HG03460 (cell line): Measurements from ENCODE around the gene NLE1.
A peak's percentile ranks its signal among the peaks of the same experiment; 100 is the strongest.
"Not testable (repeated sequence)": the region's sequence is repeated elsewhere in the genome, so short reads cannot be mapped to it uniquely, and the experiment has no call there.

Experiments used
- ATAC-seq: cut with Tn5 transposase; IDR thresholded peaks from one replicate; pipeline ENCODE4 v1.9.1; 2021; ENCODE audit not compliant: unreplicated experiment

Gene NLE1

DNA sequence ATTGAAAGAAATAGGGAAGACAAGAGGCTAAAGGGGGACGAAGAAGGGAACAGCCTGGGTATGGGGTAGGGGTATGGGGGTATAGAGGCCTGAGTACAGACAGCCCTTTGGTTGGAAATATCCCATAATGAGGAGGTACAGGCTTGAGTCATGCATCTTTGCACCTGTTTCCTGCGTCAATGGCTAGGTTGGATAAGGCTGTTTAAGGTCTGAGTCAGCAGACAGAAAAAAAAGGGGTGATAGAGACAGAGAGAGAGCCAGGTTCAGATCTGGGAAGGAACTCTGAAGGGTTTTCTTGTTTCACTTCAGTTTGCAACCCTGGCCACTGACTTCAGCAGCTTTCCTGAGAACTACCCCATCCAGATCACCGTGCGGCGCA, 12.1 kb downstream of the NLE1 start:
- ATAC-seq, result no peak

DNA sequence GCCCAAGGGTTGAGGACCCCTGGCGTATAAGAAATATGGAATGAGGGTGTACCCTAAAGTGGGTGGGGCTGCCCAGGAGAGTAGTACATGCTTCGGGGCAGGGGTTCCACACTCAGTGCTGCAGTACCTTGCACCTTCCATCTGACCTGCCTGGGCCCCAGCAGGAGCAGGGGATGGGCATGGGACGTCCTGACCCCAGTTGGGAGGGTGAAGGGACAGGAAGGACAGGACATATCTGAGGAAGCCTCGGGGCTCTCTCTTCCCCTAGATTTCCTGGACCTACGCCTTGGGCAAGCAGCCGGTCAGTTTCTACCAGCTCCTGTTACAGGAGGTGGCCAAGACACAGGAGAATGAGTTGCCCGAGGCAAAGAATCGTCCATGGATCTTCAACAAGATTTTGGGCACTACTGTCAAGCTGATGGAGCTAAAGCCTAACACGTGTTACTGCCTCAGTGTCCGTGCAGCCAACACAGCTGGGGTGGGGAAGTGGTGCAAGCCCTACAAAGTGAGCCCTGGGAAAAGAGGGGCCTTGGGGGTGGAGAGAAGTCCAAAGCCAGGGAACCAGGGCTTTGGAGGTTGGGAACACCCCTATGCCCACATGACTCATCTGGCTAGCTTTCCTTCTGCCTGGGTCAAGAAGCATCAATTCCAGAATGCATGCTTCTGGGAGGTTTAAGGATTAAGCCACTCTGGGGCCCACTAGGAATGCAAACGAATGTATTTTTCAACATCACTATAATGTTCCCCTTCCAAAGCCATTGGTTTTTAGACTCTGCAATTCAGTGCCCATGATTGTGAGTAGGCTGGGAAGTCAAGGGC, 12.7 kb downstream of the NLE1 start:
- no peak for ATAC-seq

DNA sequence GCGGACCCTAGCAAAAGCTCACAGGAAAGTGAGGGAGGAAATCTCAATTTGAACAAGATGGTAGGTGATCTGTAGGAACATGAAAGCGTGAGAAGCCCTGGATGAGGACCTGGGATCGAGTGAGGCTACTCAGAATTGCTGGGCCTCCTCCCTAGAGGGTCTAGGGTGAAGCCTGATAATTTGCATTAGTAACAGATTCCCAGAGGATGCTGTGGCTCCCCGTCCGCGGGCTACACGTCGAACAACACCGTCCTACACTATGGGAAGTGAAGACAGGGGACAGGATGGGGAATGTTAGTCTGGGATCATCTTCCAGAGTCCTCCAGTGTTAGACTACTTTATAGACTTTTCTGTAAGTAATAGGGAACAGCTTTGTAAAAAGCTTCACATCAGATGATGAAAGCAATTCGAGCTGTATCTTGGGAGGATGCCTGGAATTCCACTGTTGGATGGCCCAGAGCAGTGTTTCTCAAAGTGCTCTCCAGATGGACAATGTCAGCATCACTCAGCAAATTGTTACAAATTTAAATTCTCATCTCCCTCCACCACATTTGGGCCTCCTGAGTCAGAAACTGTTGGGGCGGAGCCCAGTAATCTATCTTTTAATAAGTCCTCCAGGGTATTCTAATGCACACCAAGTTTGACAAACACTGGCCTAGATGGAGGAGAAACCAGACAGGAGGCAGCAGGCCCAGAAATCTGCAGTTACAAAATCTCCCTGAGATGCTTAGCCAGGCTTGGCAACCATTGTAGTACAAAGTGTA, 14.2 kb downstream of the NLE1 start:
- no peak for ATAC-seq

DNA sequence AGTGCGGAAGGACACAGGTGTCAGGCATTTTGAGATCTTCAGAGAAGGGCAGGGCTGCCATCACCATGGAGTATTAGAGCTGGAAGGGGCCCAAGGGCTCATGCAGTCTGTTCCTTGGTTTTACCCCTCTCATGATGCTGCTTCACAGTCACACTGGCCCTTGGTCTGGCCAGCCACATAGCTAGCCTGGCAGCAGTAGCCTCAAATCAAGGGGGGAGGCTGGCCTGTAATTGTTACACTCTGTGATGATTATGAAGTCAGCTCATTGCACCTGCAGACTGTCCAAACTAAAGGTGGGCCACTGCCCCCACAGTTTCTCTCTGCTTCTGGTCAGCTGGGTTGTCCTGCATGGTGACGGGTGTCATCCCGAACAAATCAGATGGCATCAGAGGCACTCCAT, 20.8 kb downstream of the NLE1 start, which contains the start of gene FNDC8:
FNDC8 (plus strand) TSS at position 301 of the 400 bp plus-strand sequence; CDS start at position 380, 79 bp downstream.
- ATAC-seq, result no peak

DNA sequence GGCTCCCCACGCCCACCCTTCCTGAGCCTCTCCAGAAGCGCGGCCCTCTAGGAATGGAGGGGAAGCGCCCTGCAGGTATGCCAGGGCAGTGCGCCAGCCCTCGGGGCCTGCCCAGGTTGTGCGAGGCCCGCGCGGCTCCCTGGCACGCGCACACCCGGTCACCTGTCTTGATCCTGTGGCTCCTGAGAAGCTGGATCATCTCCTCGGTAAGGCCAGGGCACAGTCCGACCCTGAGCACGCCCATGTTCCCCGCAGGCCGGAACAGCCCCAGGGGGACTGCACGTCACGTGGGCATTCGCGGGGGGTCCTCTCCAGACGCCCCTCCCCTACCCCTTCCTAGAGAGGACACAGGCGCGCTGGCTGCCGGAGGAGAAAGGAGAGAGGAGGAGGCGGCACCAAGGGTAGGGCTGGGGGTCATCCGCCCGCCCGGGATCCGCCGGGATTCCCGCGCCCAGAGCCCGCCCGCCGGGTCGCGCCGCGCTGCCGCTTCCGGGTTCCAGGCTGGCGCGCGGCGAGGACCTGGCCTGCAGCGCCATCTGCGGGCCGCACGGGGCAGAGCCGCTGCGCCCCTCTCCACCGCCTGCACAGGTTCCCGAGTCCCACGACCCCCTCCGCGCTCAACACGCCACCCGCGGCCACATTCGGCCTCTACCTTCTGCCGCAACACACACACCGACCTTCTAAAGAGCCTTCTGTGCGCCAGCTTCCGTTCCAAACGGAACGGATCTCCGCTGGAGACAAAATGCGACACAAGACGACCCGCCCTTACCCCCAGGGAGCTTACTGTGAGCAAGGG, 22.5 kb downstream of the NLE1 start, which contains the start of gene RAD51D:
RAD51D (minus strand) TSS at position 491 of the 796 bp plus-strand sequence; CDS start at position 244, 247 bp downstream.
- ATAC-seq, result peak; percentile 74

DNA sequence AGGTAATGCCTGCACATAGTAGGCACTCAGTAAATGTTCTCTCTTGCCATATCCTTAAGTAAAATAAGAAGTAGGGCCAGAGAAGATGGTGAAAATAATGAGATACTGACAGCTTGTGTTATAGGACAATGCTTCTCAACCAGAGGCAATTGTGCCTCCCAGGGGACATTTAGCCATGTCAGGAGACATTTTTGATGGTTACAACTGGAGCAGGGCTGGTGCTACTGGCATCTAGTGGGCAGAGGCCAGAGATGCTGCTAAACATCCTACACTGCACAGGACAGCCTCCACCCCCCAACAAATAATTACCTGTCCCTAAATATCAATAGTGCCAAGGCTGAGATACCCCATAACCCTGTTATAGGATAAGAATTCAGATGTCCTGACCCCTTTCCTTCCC, 24.1 kb downstream of the NLE1 start:
- ATAC-seq, result no peak

DNA sequence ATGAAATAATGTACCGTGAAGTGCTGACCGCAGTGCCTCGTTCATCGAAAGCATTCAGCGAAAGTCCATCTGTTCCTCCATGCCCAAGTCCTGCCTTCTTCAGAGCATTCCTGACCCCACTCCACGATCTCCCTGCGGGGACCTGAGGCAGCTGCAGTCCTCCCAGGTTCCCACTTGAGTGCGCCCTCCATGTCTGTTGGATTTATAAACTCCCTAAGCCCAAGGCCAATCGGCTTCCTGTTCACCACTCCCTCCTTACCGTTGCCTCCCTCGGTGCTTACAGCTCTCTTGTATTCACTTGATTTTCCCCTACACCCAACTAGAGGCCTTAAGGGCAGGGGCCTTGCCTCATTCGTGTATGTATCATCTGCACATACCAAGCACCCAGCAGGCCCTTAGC, 25.3 kb downstream of the NLE1 start:
- no peak for ATAC-seq

DNA sequence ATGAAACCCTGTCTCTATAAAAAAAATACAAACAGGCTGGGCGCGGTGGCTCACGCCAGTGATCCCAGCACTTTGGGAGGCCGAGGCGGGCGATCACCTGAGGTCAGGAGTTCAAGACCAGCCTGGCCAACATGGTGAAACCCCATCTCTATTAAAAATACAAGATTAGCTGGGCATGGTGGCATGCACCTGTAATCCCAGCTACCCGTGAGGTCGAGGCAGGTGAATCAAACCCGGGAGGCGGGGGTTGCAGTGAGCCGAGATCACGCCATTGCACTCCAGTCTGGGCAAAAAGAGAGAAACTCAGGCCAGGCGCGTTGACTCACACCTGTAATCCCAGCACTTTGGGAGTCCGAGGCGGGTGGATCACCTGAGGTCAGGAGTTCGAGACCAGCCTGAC, 31.3 kb downstream of the NLE1 start:
- not testable (repeated sequence) for ATAC-seq

DNA sequence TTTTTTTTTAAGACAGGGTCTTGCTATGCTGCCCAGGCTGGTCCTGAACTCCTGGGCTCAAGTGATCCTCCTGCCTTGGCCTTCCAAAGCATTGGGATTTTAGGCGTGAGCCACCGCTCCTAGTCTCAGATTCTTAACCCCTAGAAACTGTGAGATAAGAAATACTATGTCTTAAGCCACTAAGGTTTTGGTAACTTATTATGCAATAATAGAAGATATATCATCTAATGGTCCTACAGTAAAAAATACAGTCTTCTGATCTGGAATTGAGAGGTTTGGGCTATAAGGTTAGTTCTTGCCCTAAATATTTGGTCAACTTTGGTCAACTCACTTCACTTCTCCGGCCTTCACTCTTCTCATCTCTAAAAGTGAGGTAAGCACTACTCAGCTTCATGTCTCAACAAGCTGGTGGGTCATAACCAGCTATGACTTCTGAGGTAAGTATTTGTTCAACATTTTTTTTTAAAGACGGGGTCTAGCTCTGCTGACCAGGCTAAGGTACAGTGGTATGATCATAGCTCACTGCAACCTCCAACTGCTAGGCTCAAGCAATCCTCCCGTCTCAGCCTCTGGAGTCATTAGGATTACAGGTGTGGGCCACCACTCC, 37.2 kb downstream of the NLE1 start:
- no peak for ATAC-seq

DNA sequence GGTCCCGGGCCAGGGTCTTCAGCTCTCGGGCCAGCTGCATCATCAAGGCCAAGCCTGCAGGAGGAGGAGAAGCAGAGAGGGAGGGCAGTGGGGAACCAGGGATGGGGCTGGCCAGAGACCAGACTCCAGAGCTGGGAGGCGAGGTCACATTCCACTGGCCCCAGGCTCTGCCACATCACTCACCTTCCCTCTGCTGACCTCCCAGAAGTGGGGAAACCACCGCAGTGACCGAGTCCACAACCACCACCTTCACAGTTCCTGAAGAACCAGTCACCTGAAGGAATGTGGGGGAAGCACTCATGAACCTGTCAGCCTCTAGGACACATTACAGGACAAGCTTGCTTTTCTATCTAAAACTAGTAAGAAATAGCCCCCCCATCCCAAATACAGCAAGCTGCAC, 38.8 kb downstream of the NLE1 start:
- no peak for ATAC-seq

DNA sequence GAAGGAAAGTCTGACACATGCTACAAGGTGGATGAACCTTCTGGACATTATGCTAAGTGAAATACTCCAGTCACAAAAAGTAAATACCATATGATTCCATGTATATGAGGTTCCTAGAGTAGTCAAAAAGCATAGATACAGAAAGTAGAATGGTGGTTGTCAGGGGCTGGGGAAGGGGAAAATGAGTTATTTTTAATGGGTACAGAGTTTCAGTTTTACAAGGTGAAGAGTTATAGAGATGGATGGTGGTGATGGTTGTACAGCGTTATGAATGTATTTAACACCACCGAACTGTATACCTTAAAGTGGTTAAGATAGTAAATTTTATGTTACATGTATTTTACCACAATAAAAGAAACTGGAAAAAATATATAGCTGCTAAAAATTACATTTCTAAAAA, 40.4 kb downstream of the NLE1 start:
- no peak for ATAC-seq

DNA sequence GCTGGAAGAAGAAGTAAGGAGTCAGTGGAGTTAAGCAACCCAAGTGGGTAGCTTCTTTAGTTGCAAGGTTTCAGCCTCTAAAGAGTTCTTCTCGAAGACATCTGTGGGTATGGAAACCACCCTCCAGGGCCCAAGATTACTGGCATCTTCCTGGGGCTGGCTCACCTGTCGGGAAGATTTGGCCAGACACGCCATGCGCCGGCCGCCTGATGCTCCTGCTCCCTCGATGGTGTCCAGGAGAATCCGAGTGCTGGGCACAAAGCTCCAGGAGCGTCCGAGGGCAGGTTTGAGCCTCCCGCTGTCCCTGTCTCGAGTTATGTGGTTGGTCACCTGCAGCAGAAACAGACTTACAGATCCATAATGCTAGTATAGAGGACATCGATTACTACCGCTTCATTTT, 41.1 kb downstream of the NLE1 start:
- no peak for ATAC-seq

DNA sequence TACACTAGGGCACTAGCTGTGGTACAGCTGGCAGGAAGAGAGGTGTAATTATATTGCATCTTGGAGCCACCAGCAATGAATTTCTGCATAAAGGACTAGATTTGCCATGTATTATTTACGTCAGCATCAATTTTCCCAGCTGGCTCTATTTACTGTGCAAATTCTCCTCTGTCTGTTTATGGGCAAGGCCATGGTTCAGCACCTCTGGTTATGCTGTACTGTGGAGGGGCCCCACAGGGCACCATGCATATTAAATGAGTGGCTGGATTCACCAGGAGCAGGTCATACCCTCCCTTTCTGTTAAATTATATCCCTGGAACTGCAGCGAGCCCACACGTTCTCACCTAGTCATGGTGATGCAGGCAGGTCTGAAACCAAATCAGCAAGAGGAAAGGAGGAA, 42.2 kb downstream of the NLE1 start:
- ATAC-seq, result no peak

DNA sequence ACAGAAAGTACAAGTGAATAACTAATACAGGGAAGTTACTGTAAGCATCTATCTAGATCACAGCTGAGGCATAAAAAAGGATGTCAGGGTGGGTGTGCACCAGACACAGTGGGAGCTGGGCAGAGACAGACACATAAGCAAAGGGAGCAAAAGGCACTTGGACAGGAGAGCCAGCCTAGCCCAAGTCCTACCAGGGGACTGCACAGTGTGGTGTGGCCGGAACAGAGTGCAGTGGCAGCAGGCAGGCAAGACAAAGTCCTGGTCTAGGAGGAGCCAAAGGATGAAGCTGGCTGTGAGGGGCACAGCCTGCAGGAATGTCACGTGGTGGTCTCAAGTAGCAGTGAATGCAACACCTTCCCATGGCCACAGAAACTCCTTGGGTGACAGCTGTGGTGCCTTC, 44.3 kb downstream of the NLE1 start:
- no peak for ATAC-seq

DNA sequence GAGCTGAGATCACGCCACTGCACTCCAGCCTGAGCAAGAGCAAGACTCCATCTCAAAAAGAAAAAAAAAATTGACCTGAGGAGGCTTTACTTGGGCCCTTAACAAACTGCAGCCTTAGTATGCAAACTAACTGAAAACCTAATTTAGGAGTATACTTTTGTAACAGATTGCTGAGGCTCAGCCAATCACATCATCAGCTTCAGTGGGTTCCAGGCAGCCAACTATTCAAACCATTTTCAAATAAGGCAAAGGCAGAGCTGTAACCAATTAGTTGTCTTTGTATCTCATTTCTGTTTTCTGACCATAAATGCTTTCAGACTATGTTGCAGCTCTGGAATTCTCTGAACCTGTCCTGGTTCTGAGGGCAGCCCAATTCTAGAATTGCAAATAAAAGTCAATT, 46.4 kb downstream of the NLE1 start:
- ATAC-seq, result no peak

DNA sequence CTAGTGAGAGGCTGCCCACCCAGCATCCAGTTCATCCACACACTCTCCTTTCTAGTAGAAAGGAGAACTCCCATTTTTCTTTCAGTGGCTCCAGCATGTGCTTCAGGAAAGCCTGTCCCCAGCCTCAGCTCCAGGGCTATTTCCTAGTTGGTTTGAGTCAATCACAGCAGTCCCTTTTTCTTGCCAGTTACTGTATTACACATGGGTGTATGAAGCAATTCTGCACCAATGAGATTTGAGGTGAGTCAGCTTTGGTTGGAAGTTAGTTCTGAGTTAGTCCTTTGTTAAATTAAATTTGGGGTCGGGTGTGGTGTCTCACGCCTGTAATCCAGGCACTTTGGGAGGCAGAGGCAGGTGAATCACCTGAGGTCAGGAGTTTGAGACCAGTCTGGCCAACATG, 47.2 kb downstream of the NLE1 start:
- no peak for ATAC-seq

DNA sequence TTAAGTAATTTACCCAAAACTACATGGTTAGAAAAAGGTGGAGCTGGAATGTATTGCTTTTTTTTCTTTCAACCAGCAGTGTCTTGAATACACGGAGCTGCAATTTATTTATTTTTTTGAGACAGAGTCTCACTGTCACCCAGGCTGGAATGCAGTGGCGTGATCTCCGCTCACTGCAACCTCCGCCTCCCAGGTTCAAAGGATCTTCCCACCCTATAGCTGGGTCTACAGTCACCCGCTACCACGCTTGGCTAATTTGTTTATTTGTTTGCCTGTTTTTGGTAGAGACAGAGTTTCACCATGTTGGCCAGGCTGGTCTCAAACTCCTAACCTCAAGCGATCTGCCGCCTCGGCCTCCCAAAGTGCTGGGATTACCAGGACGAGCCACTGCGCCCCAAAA, 51.4 kb downstream of the NLE1 start:
- not testable (repeated sequence) for ATAC-seq

DNA sequence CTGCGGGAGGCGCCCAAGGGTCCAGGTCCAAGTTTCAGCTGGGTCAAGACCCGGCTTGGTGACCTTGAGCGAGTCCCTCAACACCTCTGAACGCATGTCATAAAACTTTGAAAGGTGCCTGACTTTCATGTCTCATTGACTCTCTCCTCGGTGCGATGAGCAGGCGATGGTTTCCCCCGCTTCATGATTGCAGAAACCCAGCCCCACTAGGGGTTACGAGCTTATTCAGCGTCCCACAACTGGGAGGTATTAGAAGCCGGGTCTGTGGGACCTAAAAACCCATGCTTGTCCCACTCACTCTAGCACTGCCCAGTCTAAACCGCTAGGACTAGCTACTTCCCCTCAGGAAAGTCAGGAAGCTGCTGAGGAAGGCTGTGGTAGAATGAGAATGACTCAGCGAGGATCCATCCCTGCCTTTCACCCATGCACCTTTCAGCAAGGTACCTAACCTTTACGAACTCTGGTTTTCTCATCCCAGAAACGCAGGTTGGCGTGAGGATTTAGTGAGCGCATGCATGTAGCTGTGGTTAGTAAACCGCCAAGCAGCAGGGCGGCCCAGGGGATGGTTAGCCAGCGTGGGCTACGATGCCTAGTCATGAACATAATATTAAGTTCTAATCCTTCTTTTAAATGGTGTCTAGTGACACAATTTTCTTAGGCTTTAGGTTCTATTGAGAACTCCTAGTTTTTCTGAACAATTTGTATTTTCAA, 52.4 kb downstream of the NLE1 start:
- peak; percentile 6 for ATAC-seq

DNA sequence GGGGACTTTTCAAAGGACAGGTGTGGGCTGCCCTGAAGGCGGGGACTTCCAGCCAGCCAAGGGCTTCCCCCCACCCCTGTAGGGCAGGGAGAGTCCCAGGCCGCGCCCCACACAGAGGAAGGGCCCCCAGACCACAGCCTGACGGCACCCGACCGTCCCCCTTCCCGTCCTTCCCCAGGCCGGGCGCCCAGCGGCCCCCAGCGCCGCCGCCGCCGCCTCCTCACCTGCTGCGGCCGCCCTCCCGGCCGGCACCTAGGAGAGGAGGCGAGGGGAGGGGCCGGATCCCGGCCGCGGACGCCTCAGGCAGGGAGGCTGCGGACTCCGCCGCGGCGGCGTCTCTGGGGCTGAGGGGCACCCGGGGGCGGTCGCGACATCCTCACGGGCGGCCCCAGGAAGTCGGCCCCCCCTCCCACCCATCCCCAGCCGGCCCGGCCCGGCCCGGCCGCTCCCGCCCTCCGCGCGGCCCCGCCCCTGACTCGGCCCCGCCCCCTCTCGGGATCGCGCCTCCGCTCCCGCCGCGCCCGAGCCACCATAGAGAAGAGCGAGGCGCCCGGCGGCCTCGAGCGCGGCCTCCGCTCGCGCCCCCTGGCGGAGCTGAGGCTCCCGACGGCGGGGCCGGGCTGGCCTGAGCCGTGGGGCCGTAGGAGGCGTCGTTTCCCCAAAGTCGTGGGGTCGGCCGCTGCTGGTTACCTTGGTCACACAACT, 53.1 kb downstream of the NLE1 start:
- peak; percentile 62 for ATAC-seq
